Activated CD8-positive, alpha-beta memory T cell treated with anti-CD3 and anti-CD28 coated beads for 36 hours (primary cell): ENCODE data around the gene RTEL1. TPM values are rescaled to one million over a fixed set of nuclear protein-coding genes. Genes with fewer than 3 reads are reported as not detected.

Source experiments
- CTCF ChIA-PET: fragments of 350-600 bp; sonication (Branson Sonifier 250); formaldehyde crosslinking; loops from one replicate; lab custom pipeline; 2021; ENCODE audit warnings: antibody characterized with exemption; lab: Charles Lee
- POLR2A ChIA-PET: fragments of 350-600 bp; sonication (Branson Sonifier 250); formaldehyde crosslinking; loops from one replicate; lab custom pipeline; 2021; ENCODE audit warnings: antibody characterized with exemption; lab: Charles Lee
- total RNA-seq, 2 experiments: library from RNA; stranded (reverse); gene quantifications; one replicate each; pipeline ENCODE4 v1.2.3, GENCODE V29; 2021

Gene RTEL1
- total RNA-seq, 2 experiments from 2014 or later, result 51.2 to 56.8 TPM

DNA sequence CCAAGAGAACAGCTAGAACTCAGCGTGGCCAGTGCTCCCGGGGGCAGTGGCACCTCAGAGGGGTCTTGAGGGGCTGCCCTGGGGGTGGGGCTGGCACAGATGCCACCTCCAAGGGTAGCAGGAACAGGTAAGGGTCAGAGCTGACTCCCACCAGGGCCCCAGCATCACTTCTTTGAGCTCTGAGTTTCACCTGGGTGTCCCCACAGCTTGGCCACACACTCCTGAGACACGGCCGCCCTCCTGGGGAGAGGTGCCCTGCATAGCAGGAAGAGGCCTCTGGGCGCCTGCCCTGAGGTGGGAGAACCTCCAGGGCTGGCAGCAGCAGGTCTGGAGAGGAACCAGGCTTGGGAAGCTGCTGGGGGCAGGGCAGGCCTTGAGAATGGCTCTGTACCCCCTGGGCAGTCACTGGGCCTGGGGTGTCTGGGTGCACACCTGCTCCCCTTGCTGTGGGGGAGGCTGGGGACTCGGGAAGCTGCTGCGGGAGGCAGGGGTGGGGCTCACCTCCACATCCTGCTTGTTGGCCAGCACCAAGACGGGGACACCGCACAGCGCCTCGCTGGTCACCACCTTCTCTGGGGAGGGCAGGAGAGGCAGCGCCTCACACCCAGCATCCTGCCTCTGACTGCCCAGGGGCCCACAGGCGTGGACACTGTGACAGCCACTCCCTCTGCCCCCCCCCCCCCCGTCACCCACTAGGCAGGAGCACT is 43.4 kb downstream of the RTEL1 start:
- CTCF ChIA-PET, result interaction anchor here (0.6 kb wide), 1 partner anchor 71 kb away, joined by 5 read pairs; no protein-coding TSS in a partner anchor
- POLR2A ChIA-PET, result interaction anchor here (0.9 kb wide), 1 partner anchor 406 kb away, joined by 3 read pairs; the partner anchor contains the start of gene NPBWR2

DNA sequence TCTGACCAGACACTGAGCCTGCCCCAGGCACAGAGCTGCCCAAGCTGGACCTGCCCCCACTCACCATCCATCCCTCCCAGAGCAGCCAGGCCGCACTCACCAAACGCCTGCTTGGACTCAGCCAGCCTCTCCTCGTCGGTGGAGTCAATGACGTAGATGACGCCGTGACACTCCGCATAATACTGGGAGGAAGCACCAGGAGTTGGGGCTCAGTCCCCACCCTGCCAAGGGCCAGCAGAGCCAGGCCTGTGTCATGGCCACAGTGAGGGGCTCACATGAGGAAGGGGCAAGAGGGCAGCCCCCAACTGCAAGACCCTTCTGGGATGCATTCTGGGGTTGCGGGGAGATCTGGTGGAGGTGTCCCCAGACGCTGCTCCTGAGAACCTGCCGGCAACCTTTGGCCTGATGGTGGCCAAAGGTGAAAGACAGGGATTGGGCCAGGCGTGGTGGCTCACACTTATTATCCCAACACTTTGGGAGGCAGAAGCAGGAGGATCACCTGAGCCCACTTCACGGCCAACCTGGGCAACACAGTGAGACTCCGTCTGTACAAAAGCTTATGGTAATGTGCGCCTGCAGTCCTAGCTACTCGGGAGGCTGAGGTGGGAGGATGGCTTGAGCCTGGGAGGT is 44.0 kb downstream of the RTEL1 start:
- POLR2A ChIA-PET, result interaction anchor here (0.5 to 0.9 kb wide), 2 partner anchors 234 to 405 kb away, joined by 3 to 4 read pairs; partner anchors contain the start of gene NPBWR2
- CTCF ChIA-PET, result no interaction called here

DNA sequence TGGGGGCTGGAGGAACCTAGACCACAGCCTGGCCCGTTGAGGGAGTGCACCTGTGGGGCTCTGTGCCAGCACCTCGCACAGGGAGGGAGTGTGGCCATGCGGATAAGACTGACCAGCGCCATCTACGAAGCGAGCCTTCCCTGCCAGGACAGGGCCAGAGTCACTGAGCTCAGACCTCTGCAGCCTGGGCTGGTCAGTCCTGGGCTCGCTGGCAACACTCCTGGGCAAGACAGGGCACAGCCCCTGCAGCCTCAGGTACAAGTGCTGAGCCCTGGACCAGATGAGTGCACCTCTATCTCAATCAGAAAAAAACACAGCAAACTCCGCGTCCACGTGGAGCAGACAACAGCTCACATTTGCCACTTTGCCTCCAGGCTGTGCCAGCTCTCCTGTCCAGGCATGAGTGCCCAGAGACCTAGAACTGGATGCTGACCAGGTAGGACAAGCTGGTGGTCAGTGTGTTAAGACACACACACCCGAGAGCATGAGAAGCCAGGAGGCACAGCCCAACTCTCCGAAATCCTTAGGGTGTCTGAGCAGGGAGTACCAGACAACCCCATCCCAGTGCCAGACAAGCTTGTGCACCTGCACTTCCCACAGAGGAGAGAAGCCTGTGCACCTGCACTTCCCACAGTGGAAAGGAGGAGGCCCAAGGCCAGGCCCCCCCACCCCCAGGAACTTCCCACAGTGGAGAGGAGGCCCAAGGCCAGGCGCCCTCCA is 44.8 kb downstream of the RTEL1 start:
- POLR2A ChIA-PET, result interaction anchor here (0.5 to 0.9 kb wide), 2 partner anchors 234 to 404 kb away, joined by 3 to 4 read pairs; partner anchors contain the start of gene NPBWR2
- CTCF ChIA-PET, result no interaction called here

DNA sequence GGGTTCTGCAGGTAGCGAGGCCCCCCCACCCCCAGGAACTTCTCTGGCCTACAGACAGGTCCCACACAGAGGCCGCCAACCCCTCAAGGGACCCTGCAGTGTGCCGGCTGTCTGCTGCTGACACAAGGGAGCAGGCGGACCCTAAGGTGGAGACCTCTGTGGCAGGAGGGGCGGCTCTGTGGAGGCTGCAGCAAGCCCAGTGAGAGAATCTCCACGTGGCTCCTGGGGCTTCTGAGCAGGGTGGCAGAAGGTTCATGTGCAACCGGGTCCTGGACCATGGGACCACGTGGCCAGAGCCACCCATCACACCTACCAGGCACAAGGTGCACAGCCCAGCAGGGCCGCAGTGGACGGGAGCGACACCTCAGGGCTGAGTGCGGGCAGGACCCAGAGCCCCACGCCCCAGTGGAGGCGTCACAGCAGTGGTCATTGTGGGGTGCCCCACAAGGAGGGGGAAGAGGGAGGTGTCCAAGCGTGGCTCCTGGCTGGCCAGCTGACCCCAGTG is 45.4 kb downstream of the RTEL1 start:
- CTCF ChIA-PET, result no interaction called here
- POLR2A ChIA-PET, result no interaction called here

DNA sequence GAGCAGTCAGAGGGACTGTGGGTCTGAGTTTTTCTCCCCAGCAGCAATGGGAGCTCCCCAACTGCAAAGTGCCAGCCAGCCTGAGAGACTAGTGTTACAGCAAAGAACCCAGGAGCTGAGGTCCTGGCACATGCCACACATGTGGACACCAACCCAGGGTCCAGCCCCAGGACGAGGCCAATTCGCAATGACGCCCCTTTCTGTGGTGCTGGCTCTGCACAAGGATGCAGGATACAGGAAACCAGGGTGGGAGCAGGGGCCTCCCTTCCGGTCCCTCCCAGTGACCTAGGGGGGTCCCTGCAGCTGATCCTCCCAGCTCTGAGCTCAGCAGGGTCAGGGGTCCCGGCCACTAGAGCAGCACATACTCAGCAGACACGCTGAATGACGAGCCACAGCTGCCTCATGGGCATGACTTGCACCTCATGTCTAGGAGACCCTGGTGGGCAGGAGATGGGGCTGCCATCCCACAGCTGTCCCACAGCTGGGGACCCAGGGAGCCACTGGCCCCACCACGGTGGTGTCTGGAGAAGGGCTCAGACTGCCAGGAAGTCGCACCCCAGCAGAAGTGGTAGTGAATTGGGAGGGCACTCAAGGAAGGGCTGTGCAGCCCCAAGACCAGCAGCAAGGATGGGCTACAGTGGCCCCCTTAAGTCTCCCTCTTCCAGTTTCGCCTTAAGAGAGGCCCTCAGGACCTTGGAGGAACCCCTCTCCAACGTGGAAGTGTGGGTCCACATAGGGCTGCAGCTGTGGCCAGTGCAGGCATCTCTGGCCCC is 46.0 kb downstream of the RTEL1 start:
- CTCF ChIA-PET, result no interaction called here

DNA sequence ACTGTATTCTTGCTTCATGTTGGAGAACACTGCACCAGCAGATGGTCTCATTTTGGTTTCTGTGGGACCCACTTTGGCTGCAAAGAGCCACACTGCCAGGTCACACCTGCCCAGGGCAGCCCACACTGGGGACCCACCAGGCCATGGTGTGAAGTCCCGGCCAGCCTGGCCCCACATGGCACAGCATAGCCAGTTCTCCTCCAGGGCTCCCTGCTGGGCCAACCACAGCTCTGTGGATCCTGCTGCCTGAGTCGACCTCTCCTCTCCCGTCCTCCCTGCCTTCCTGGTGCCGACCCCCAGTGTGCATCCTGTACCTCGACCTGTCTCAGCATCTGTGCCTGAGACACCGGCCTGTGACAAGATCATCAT is 46.6 kb downstream of the RTEL1 start:
- ChIA-PET CTCF (no interaction called here), POLR2A (no interaction called here)

More for the DNA sequence above, 46.0 kb downstream of the RTEL1 start:
- POLR2A ChIA-PET, result no interaction called here

DNA sequence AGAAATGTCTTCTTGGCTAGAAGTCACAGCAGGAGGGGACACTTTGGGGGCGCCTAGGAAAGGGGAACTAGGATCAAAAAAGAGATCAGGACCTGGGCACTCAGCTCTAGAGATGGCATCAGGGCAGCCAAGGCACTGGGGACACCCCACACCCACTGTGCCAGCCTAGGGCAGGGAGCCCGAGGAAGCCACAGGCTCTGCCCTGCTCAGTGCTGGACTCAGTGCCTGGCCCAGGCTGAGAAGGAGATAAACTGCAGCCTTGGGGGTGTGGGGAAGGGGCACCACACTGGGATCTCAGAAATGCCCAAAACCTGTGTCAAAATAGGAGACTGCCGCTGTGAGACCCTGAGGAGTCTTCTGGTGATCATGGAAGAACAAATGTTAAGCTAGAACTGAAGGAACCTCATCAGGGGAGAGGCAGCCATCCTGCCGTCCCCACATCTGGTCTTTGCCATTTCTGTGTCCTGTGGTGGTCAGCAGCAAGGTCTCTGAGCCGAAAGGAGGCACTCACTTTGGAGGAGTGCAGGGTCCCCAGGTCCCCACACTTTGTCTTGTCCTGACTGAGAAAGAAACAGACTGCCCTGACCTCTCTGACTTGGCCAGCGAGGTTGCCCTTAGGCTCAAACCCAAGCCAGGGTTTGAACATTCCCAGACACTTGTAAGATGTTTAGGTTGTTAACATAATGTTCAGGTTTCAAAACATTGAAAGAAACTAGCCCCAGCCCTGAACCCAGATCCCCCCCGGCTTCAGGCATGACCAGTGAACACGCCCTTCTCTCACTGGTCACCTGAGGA is 47.3 kb downstream of the RTEL1 start:
- CTCF ChIA-PET, result interaction anchor here (1.3 kb wide), 1 partner anchor 142 kb away, joined by 3 read pairs; no protein-coding TSS in a partner anchor
- POLR2A ChIA-PET, result no interaction called here

DNA sequence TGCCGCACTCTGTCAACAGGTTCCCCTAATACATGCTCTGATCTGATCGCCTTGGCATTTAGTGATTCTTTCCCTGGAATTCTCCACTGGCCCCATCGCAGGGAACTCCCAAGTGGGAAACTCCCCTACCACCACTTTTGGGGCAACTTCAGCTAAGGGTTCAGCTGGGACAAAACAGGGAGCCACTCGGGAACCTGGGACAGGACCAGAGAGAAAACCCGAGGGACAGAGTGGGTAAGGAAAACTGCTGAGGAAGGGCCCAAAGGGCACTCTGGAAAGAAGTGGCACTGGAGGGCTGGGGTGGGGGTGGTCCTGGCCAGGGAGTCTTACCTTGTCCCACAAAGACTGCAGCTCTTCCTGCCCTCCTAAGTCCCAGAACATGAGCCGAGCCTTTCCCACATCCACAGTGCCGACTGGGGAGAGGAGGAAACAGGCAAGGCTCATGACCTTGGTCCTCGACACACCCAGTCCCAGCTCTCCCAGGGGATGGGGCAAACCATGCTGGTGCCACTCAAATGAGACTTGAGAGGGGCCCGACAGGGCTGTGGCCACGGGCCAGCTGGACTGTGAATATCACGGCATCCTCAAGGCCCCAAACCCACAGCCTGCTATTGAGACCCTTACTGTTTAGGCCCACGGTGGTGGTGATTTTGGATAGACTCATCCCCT is 48.0 kb downstream of the RTEL1 start:
- ChIA-PET CTCF (interaction anchor here (0.8 to 3.0 kb wide), 9 partner anchors 9 to 145 kb away, joined by 3 to 15 read pairs (median 4); partner anchors contain the start of genes SLC2A4RG and TNFRSF6B), POLR2A (interaction anchor here (2.5 to 2.9 kb wide), 2 partner anchors 8 to 35 kb away, joined by 10 to 13 read pairs; no protein-coding TSS in a partner anchor)

DNA sequence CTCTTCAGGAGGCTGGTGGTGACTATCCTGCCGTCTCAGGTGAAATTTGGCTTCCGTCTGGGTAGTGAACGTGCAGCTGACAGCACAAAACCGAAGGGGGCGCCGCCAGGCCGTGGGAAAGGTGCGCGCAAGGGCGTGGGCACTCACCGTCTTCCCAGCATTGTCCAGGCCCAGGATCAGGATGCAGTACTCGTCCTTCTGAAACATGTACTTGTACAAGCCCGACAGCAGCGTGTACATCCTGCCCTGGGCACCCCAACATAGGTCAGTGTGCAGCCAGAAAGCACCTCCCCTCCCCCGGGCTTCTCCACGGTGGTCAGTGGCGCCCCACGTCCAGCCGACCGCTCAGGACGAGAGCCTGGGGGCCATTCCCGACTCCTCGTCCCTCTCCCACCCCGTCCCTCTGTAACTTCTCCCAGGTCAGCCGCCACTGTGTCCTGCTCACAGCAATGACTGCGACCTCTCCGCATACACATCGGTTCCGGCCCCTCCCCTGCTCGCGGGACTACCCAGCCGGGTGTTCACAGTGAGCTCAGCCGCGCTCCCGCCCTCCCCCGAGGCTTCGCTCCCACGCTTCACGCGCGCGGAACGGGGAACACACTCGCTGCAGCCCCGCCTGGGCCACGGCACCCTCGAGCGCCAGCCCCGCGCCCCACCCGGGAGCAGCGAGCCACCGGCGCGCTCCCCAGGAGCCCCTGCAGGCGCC is 48.9 kb downstream of the RTEL1 start:
- ChIA-PET POLR2A (interaction anchor here (1.1 to 2.9 kb wide), 4 partner anchors 9 to 80 kb away, joined by 4 to 17 read pairs (median 12); partner anchors contain the start of genes GMEB2 and LIME1), CTCF (interaction anchor here (0.8 to 3.0 kb wide), 17 partner anchors 9 to 169 kb away, joined by 3 to 15 read pairs (median 4); partner anchors contain the start of genes LIME1, PTK6, SLC2A4RG and TNFRSF6B)

DNA sequence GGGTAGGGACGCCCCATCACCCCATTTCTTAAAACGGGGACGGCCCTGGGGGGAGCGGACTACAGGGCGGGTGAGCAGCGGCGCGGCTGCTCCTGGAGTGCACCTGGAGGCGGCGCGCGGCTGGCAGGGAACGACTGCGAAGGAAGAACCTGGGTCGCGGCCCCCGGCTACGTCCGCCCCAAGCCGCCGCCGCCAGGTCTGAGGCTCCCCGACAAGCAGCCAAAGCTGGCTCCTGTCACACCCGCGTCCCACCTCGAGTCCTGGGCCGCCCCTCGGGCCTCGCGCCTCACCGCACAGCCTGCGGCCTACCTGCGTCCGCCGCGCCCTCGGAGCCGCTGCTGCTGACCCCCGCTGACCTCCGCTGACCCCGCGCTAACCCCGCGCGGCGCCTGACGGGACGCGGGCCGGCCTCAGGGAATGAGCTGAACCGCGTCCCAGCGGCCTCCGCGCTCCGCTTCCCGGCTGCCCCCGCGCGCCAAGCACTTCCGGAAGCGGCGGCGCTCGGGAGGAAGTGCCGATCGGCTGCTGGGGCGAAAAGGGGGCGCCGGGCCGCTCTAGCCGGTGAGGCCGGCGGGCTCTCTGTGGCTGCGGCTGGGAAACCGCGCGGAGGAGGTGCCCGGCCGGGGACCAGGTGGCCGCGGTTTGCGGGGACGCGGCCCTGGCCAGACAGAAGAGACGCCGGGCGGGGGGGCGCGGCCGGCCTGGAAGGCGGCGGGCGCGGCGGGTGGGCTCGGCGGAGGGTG is 49.6 kb downstream of the RTEL1 start, which contains the start of the genes ARFRP1 and ZGPAT:
ARFRP1 (minus strand) TSS at position 419 of the 743 bp plus-strand sequence. CDS start 885 bp downstream, outside the sequence.
ZGPAT (plus strand) TSS at position 482 of the 743 bp plus-strand sequence. CDS start 542 bp downstream, outside the sequence.
- ChIA-PET POLR2A (interaction anchor here (0.7 to 2.9 kb wide), 11 partner anchors 9 to 170 kb away, joined by 3 to 17 read pairs (median 4); partner anchors contain the start of genes GMEB2, LIME1 and TPD52L2), CTCF (interaction anchor here (0.6 to 3.0 kb wide), 19 partner anchors 9 to 339 kb away, joined by 3 to 15 read pairs (median 4); partner anchors contain the start of genes LIME1, PRPF6, PTK6 and SLC2A4RG)

DNA sequence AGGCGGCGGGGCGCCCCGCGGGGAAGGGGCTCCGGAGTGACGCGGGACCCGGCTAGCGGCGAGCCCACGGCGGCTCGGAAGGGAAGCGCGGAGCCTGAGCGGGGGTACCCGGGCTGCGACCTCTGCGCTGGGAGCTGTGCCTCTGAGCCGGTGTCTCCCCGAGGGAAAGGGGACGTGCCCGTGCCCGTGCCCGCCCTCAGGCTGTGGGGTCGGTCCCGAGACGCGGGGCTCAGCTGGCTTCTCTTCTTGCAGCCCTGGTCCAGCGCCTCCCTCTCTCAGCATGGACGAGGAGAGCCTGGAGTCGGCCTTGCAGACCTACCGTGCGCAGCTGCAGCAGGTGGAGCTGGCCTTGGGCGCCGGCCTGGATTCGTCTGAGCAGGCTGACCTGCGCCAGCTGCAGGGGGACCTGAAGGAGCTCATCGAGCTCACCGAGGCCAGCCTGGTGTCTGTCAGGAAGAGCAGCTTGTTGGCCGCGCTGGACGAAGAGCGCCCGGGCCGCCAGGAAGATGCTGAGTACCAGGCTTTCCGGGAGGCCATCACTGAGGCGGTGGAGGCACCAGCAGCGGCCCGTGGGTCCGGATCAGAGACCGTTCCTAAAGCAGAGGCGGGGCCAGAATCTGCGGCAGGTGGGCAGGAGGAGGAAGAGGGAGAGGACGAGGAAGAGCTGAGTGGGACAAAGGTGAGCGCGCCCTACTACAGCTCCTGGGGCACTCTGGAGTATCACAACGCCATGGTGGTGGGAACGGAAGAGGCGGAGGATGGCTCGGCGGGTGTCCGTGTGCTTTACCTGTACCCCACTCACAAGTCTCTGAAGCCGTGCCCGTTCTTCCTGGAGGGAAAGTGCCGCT is 50.4 kb downstream of the RTEL1 start:
- CTCF ChIA-PET, result interaction anchor here (0.9 to 3.0 kb wide), 12 partner anchors 8 to 272 kb away, joined by 3 to 15 read pairs (median 5); partner anchors contain the start of genes LIME1, PRPF6, PTK6 and SLC2A4RG
- POLR2A ChIA-PET, result interaction anchor here (0.6 to 2.9 kb wide), 12 partner anchors 8 to 188 kb away, joined by 3 to 17 read pairs (median 4); partner anchors contain the start of genes GMEB2, LIME1, PPDPF and TPD52L2

DNA sequence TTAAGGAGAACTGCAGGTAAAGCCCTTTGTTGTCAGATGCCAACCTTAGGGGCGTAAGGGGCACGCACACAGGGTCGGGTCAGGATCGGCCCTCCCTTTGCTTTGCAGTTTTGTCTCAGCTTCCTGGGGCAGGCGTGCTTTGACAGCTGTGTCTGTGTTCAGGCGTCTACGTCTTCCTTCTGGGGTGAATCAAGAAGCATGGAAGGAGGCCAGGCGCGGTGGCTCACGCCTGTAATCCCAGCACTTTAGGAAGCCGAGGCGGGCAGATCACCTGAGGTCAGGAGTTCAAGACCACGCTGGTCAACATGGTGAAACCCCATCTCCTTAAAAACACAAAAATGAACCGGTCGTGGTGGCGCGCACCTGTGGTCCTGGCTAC is 51.0 kb downstream of the RTEL1 start:
- CTCF ChIA-PET, result interaction anchor here (3.0 kb wide), 1 partner anchor 12 kb away, joined by 15 read pairs; the partner anchor contains the start of gene TNFRSF6B
- POLR2A ChIA-PET, result interaction anchor here (0.6 to 2.6 kb wide), 3 partner anchors 27 to 188 kb away, joined by 3 to 17 read pairs (median 4); partner anchors contain the start of genes LIME1 and PPDPF

DNA sequence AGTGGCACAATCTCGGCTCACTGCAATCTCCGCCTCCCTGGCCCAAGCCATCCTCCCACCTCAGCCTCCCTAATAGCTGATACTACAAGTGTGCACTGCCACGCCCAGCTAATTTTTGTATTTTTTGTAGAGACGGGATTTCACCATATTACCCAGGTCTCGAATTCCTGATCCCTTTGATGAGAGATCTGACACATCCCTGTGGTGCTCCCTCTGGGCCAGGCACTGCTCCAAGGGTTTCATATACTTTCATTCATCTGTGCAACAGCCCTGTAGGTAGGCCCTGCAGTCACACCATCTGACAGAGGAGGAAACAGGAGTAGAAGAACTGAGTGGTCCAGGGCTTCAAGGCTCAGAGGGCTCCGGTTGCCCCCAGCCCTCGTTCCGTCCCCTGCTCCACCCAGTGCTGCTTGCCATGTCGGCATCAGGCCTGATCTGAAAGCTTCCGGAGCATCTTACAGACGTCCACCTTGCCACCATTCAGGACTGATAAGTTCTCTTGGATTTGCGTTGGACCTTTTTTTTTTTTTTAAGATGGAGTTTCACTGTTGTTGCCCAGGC is 53.1 kb downstream of the RTEL1 start:
- ChIA-PET POLR2A (interaction anchor here (0.7 kb wide), 2 partner anchors 10 to 25 kb away, joined by 4 read pairs; no protein-coding TSS in a partner anchor), CTCF (interaction anchor here (1.0 kb wide), 1 partner anchor 174 kb away, joined by 3 read pairs; no protein-coding TSS in a partner anchor)

DNA sequence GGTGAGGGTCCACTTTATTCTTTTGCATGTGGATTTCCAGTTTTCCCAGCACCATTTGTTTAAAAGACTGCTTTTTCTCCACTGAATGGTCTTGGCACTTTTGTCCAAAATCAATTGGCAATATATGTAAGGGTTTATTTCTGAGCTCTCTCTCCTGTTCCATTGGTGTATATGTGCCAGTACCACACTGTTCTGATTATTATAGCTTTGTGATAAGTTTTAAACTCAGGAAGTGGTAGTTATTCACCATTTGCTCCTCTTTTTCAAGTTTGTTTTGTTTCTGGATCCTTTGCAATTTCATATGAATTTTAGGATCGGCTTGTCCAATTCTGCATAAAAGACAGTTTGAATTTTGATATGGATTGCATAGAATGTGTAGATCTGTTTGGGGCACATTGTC is 54.1 kb downstream of the RTEL1 start:
- POLR2A ChIA-PET, result no interaction called here
- CTCF ChIA-PET, result no interaction called here
